Hepatocyte (in vitro differentiated cells): Measurements from ENCODE around the gene ASIC1.

Source experiments
- CTCF ChIP-seq: fragments of 200-600 bp; sonication (generic); IDR thresholded peaks from 2 replicates; pipeline ENCODE4 v1.5.1; 2016; ENCODE audit warnings: antibody characterized with exemption, mild to moderate bottlenecking; ENCODE audit not compliant: poor library complexity
- EZH2 ChIP-seq: fragments of 200-600 bp; sonication (generic); IDR thresholded peaks from 2 replicates; pipeline ENCODE4 v1.6.1; 2016; ENCODE audit warnings: antibody characterized with exemption, mild to moderate bottlenecking, borderline replicate concordance
- EZH2phosphoT487 ChIP-seq: fragments of 200-600 bp; sonication (generic); IDR thresholded peaks from one replicate; pipeline ENCODE4 v1.6.1; 2018; ENCODE audit warnings: antibody characterized with exemption, mild to moderate bottlenecking, low read depth, moderate library complexity; ENCODE audit not compliant: unreplicated experiment, severe bottlenecking

GRCh38 chr12:50111395-50111692, 53.9 kb downstream of the ASIC1 start:
- no peak for TF ChIP-seq CTCF
- no peak for TF ChIP-seq EZH2phosphoT487
- TF ChIP-seq EZH2, result no peak
